A549 (cell line): ENCODE results near the gene CDK18. TPM values are rescaled to one million over a fixed set of nuclear protein-coding genes. Genes with fewer than 3 reads are reported as not detected.

Experiments
- ATAC-seq, 2 experiments: fragments of 200-7000 bp in 1 of 2; fragments of >200 bp in 1 of 2; cut with Nextera tagmentation in 1 of 2; cut with Tn5 transposase in 1 of 2; 3 replicates each; pipeline versions ENCODE4 v1.8.0 to v1.9.1; 2018 to 2020; ENCODE audit warnings: mild to moderate bottlenecking in 1 of 2, moderate library complexity in 1 of 2
- CTCF ChIA-PET: fragments of 300-600 bp; sonication (Branson Sonifier 250); formaldehyde crosslinking; extraction: SDS; loops from one replicate; lab custom pipeline; 2021; ENCODE audit warnings: antibody characterized with exemption, inconsistent platforms; lab: Yijun Ruan, JAX
- POLR2A ChIA-PET: fragments of 350-600 bp; formaldehyde crosslinking; extraction: SDS; loops from one replicate; lab custom pipeline; 2021; ENCODE audit warnings: antibody characterized with exemption, inconsistent platforms; lab: Yijun Ruan, JAX
- DNase-seq, 2 experiments: peaks; one replicate each; pipeline versions ENCODE4 v3.0.0 to v3.0.0-alpha.2; 2011 to 2016; ENCODE audit warnings: low read depth in 1 of 2, low spot score in 1 of 2
- FAIRE-seq: peaks from 2 replicates; lab custom pipeline; 2011; peaks lifted over from hg19 to GRCh38; lab: Jason Lieb, UNC
- H3K27ac ChIP-seq, 2 experiments: fragments of >200 bp; sonication (Bioruptor Twin); formaldehyde crosslinking; 3 replicates each; pipeline ENCODE4 v1.5.1; 2016 to 2017
- H3K4me1 ChIP-seq: fragments of >200 bp; sonication (Bioruptor Twin); formaldehyde crosslinking; 3 replicates; pipeline ENCODE4 v1.6.1; 2016
- H3K4me2 ChIP-seq: fragments of >200 bp; sonication (Bioruptor Twin); formaldehyde crosslinking; 3 replicates; pipeline ENCODE4 v1.6.1; 2016
- H3K4me3 ChIP-seq: fragments of >200 bp; sonication (Bioruptor Twin); formaldehyde crosslinking; 3 replicates; pipeline ENCODE4 v1.5.1; 2016
- H3K9me3 ChIP-seq: fragments of >200 bp; sonication (Bioruptor Twin); formaldehyde crosslinking; 3 replicates; pipeline ENCODE4 v1.6.1; 2016
- BHLHE40 ChIP-seq: IDR thresholded peaks from 2 replicates; pipeline ENCODE4 v1.6.1; 2012; ENCODE audit warnings: low read depth, low read length, inconsistent platforms
- CBX8 ChIP-seq: fragments of 200-600 bp; sonication (generic); IDR thresholded peaks from 2 replicates; pipeline ENCODE4 v1.6.1; 2016
- CHD4 ChIP-seq: fragments of 200-600 bp; sonication (generic); IDR thresholded peaks from 2 replicates; pipeline ENCODE4 v1.6.1; 2016; ENCODE audit warnings: antibody characterized with exemption, mild to moderate bottlenecking, borderline replicate concordance
- CTCF ChIP-seq: fragments of >200 bp; sonication (Bioruptor Twin); formaldehyde crosslinking; IDR thresholded peaks from 3 replicates; pipeline ENCODE4 v1.5.1; 2016
- EHMT2 ChIP-seq: fragments of 200-600 bp; sonication (generic); IDR thresholded peaks from 2 replicates; pipeline ENCODE4 v1.6.1; 2016; ENCODE audit warnings: antibody characterized with exemption, low read depth, mild to moderate bottlenecking, moderate library complexity
- ESRRA ChIP-seq: fragments of 150-350 bp; IDR thresholded peaks from 2 replicates; pipeline ENCODE4 v1.6.1; 2014; ENCODE audit warnings: mild to moderate bottlenecking, low read length, borderline replicate concordance
- FOSL2 ChIP-seq, 2 experiments: fragments of 450-650 bp in 1 of 2; fragments of >200 bp in 1 of 2; sonication (Bioruptor Twin) in 1 of 2; formaldehyde crosslinking; IDR thresholded peaks; 2 replicates each; pipeline versions ENCODE4 v1.5.0 to v1.6.1; 2016 to 2020; ENCODE audit warnings: mild to moderate bottlenecking in 1 of 2, moderate library complexity in 1 of 2
- GATA3 ChIP-seq: IDR thresholded peaks from 2 replicates; pipeline ENCODE4 v1.6.1; 2012; ENCODE audit warnings: borderline replicate concordance
- HEYL ChIP-seq: fragments of 250-450 bp; sonication (Bioruptor Pico); IDR thresholded peaks from 2 replicates; pipeline ENCODE4 v1.8.0; 2021; ENCODE audit warnings: mild to moderate bottlenecking, moderate library complexity
- HMGXB4 ChIP-seq: fragments of 250-450 bp; sonication (Bioruptor Pico); IDR thresholded peaks from 2 replicates; pipeline ENCODE4 v1.5.0; 2021; ENCODE audit warnings: mild to moderate bottlenecking, moderate library complexity, borderline replicate concordance
- HOXB13 ChIP-seq: fragments of 250-450 bp; sonication (Bioruptor Pico); IDR thresholded peaks from 2 replicates; pipeline ENCODE4 v1.5.0; 2020; ENCODE audit warnings: low read depth, mild to moderate bottlenecking, moderate library complexity
- JUN ChIP-seq, 2 experiments: fragments of >200 bp; sonication (Bioruptor Twin); formaldehyde crosslinking; IDR thresholded peaks; 2 replicates in 1 of 2; 3 replicates in 1 of 2; pipeline ENCODE4 v1.6.1; 2016 to 2017
- JUNB ChIP-seq: fragments of >200 bp; sonication (Bioruptor Twin); formaldehyde crosslinking; IDR thresholded peaks from 2 replicates; pipeline ENCODE4 v1.6.1; 2016
- KDM1A ChIP-seq: fragments of 200-600 bp; sonication (generic); IDR thresholded peaks from 2 replicates; pipeline ENCODE4 v1.6.1; 2016; ENCODE audit warnings: low read depth, mild to moderate bottlenecking
- KDM5A ChIP-seq: fragments of 200-600 bp; sonication (generic); IDR thresholded peaks from 2 replicates; pipeline ENCODE4 v1.6.1; 2016; ENCODE audit warnings: antibody characterized with exemption, mild to moderate bottlenecking
- MAFK ChIP-seq: fragments of 450-650 bp; IDR thresholded peaks from 2 replicates; pipeline ENCODE4 v1.6.1; 2014; ENCODE audit not compliant: partially characterized antibody
- MYC ChIP-seq: IDR thresholded peaks from 2 replicates; pipeline ENCODE4 v1.6.1; 2012; ENCODE audit warnings: mild to moderate bottlenecking, inconsistent platforms, low read length, improper control_type of control experiment, borderline replicate concordance
- POLR2AphosphoS2 ChIP-seq: conservative IDR thresholded peaks from 2 replicates; pipeline ENCODE4 v1.6.1; 2012; ENCODE audit warnings: low read length, improper control_type of control experiment, inconsistent platforms
- RAD21 ChIP-seq, 2 experiments: fragments of >200 bp in 1 of 2; sonication (Bioruptor Twin) in 1 of 2; formaldehyde crosslinking in 1 of 2; IDR thresholded peaks in 1 of 2; conservative IDR thresholded peaks in 1 of 2; 2 replicates in 1 of 2; 3 replicates in 1 of 2; pipeline ENCODE4 v1.6.1; 2012 to 2018; ENCODE audit warnings: inconsistent platforms in 1 of 2
- SMC3 ChIP-seq: fragments of >200 bp; sonication (Bioruptor Twin); formaldehyde crosslinking; IDR thresholded peaks from 3 replicates; pipeline ENCODE4 v1.6.1; 2018; ENCODE audit warnings: inconsistent platforms
- USF2 ChIP-seq: fragments of 450-650 bp; IDR thresholded peaks from 2 replicates; pipeline ENCODE4 v1.6.1; 2014; ENCODE audit warnings: antibody characterized with exemption
- ZSCAN20 ChIP-seq: fragments of 250-450 bp; sonication (Bioruptor Pico); IDR thresholded peaks from 2 replicates; pipeline ENCODE4 v1.8.0; 2022; ENCODE audit warnings: mild to moderate bottlenecking, moderate library complexity
- WGBS: methylation state at CpG from one replicate; pipeline ENCODE4 v1.1.6; 2017; ENCODE audit errors: missing lambda C conversion rate; 5-methylcytosine and 5-hydroxymethylcytosine counted together
- polyA plus RNA-seq, 4 experiments: library from polyadenylated mRNA; depleted of rRNA in 3 of 4; stranded (reverse); fragments of >200 nt; fragmentation: RNase III in 1 of 4; extraction: RNeasy Plus Mini Kit Qiagen cat#74134 plus additional on column Dnase treatment in 1 of 4; gene quantifications; 2 replicates in 3 of 4; 3 replicates in 1 of 4; pipeline ENCODE4 v1.2.3, GENCODE V29; 2011 to 2017
- TF ChIP-seq, protein P1 (sequence below): fragments of >200 bp; sonication (Bioruptor Twin); formaldehyde crosslinking; IDR thresholded peaks from 3 replicates; pipeline ENCODE4 v1.6.1; 2016
- TF ChIP-seq, protein P2 (sequence below): fragments of >200 bp; sonication (Bioruptor Twin); formaldehyde crosslinking; IDR thresholded peaks from 2 replicates; pipeline ENCODE4 v1.6.1; 2016
- TF ChIP-seq, protein P3 (sequence below): fragments of 150-350 bp; IDR thresholded peaks from 2 replicates; pipeline ENCODE4 v1.6.1; 2014; ENCODE audit warnings: low read depth, mild to moderate bottlenecking, low read length
- TF ChIP-seq, protein P4 (sequence below): IDR thresholded peaks from 2 replicates; pipeline ENCODE4 v1.6.1; 2012; ENCODE audit warnings: low read depth, borderline replicate concordance

The CDK18 gene
- polyA plus RNA-seq, 2 of the 4 experiments (the other 2 are of a cell fraction), result 0.75 to 2.0 TPM

DNA sequence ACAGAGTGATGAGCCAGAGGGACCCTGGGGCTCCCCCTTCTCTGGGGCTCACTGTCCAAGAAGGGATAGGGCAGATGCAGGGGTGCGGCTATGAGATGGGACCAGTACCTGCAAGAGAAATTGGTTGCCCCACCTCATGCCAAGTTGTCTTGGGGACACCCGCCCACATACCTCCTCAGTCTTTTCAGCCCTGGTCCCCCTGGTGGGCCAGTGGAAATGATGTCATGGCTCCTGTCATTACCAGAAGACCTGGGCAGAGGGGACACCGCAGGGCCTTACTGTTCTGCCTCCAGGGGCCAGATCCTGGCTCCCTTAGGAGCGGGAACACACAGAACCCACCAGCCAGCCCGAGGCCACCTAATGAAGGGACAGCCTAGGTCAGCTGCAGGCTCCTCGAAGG, 63.2 kb downstream of the CDK18 start:
- Histone ChIP-seq H3K4me2 (no peak overlapping the region), H3K4me3 (no peak overlapping the region), H3K4me1 (peaks cover 5% of the 10 kb centered on the region; the same call in 1 of the 3 replicates), H3K9me3 (peaks cover 1% of the 10 kb centered on the region; the same call in 2 of the 3 replicates), H3K27ac (no peak overlapping the region)
- TF ChIP-seq HOXB13 (CRISPR knock-in tag), result no peak
- TF ChIP-seq, protein P1, sequence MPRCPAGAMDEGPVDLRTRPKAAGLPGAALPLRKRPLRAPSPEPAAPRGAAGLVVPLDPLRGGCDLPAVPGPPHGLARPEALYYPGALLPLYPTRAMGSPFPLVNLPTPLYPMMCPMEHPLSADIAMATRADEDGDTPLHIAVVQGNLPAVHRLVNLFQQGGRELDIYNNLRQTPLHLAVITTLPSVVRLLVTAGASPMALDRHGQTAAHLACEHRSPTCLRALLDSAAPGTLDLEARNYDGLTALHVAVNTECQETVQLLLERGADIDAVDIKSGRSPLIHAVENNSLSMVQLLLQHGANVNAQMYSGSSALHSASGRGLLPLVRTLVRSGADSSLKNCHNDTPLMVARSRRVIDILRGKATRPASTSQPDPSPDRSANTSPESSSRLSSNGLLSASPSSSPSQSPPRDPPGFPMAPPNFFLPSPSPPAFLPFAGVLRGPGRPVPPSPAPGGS, result no peak
- TF ChIP-seq BHLHE40, result no peak
- no peak for TF ChIP-seq ESRRA
- TF ChIP-seq HMGXB4 (CRISPR knock-in tag), result no peak
- TF ChIP-seq KDM1A, result no peak
- TF ChIP-seq, protein P2, sequence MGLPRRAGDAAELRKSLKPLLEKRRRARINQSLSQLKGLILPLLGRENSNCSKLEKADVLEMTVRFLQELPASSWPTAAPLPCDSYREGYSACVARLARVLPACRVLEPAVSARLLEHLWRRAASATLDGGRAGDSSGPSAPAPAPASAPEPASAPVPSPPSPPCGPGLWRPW, result no peak
- TF ChIP-seq CTCF, result no peak
- WGBS, result 66% methylated on average over 6 of the region's 6 CpGs
- ChIA-PET CTCF (interaction anchor here (0.7 to 1.5 kb wide), 5 partner anchors 14 to 44 kb away, joined by 3 to 5 read pairs (median 3); no protein-coding TSS in a partner anchor), POLR2A (no interaction called here)
- ATAC-seq (no peak; a peak in 1 of 6 replicates), FAIRE-seq (no peak), DNase-seq (no peak)

- TF ChIP-seq, protein P3, sequence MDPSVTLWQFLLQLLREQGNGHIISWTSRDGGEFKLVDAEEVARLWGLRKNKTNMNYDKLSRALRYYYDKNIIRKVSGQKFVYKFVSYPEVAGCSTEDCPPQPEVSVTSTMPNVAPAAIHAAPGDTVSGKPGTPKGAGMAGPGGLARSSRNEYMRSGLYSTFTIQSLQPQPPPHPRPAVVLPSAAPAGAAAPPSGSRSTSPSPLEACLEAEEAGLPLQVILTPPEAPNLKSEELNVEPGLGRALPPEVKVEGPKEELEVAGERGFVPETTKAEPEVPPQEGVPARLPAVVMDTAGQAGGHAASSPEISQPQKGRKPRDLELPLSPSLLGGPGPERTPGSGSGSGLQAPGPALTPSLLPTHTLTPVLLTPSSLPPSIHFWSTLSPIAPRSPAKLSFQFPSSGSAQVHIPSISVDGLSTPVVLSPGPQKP, result no peak
- TF ChIP-seq POLR2AphosphoS2, result no peak
- no peak for TF ChIP-seq FOSL2 (IDR thresholded peaks at IDR 0.05)
- TF ChIP-seq FOSL2 (CRISPR knock-in tag; IDR thresholded peaks at IDR 0.05), result no peak
- TF ChIP-seq CHD4, result no peak
- no peak for TF ChIP-seq MYC
- TF ChIP-seq HEYL (CRISPR knock-in tag), result no peak
- TF ChIP-seq MAFK, result no peak
- TF ChIP-seq, protein P4, sequence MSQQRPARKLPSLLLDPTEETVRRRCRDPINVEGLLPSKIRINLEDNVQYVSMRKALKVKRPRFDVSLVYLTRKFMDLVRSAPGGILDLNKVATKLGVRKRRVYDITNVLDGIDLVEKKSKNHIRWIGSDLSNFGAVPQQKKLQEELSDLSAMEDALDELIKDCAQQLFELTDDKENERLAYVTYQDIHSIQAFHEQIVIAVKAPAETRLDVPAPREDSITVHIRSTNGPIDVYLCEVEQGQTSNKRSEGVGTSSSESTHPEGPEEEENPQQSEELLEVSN, result no peak
- no peak for TF ChIP-seq RAD21 (conservative IDR thresholded peaks at IDR 0.05 in 1 of 2, IDR thresholded peaks at IDR 0.05 in 1 of 2)
- no peak for TF ChIP-seq CTCF
- TF ChIP-seq GATA3, result no peak
- TF ChIP-seq JUNB, result no peak
- TF ChIP-seq USF2, result no peak
- no peak for TF ChIP-seq JUN (IDR thresholded peaks at IDR 0.05)
- no peak for TF ChIP-seq CBX8
- no peak for TF ChIP-seq KDM5A
- TF ChIP-seq SMC3, result no peak
- TF ChIP-seq EHMT2, result no peak
- TF ChIP-seq ZSCAN20 (CRISPR knock-in tag), result no peak
- peaks cover 5% of the 10 kb centered on the region; the same call in 1 of the 3 replicates for H3K4me1 ChIP-seq
- no peak for ATAC-seq
- H3K4me3 ChIP-seq, result no peak overlapping the region
- FAIRE-seq, result no peak
- H3K4me2 ChIP-seq, result peak overlapping the region; percentile 97; the same call in 2 of the 3 replicates
- ChIA-PET POLR2A (no interaction called here), CTCF (interaction anchor here (0.7 kb wide), 2 partner anchors 27 to 39 kb away, joined by 3 read pairs; no protein-coding TSS in a partner anchor)
- DNase-seq, result no peak
- no peak overlapping the region for H3K27ac ChIP-seq
- no peaks in the 10 kb centered on the region for H3K9me3 ChIP-seq
- WGBS, result 61% methylated on average over 5 of the region's 5 CpGs
These were observed 63.6 kb downstream of the CDK18 start for GRCh38 chr1:205568135-205568468.
